ENCODE data around the gene PTPRM.

DNA sequence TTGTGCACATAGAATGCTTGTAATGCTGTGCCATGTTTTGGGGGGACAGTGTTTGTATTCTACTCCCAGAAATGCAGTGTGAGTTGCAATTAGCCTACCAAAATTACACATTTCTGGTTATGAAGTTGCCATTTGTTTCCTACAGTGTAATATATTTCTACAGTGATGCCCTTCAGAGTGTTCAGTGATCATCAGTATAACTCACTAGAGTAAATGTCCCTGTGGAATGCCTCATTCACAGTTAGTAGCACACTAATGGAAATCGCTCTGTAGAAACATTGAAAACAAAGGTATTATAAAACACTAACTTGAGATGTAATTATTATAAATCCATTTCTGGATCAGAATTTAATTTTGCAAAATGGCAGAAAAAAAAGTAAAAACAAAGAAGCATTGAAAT lies 498.7 kb downstream of the PTPRM start:
- TF ChIP-seq CTCF (IDR thresholded peaks at IDR 0.05) (no peak), GABPA (IDR thresholded peaks at IDR 0.05; ENCODE audit: low read depth) (no peak)
